ENCODE measurements around the gene PSEN1. TPM values are rescaled to one million over a fixed set of nuclear protein-coding genes. Genes with fewer than 3 reads are reported as not detected.

Gene PSEN1
- total RNA-seq, 1 experiment from 2014 or later: 55.1 TPM

DNA sequence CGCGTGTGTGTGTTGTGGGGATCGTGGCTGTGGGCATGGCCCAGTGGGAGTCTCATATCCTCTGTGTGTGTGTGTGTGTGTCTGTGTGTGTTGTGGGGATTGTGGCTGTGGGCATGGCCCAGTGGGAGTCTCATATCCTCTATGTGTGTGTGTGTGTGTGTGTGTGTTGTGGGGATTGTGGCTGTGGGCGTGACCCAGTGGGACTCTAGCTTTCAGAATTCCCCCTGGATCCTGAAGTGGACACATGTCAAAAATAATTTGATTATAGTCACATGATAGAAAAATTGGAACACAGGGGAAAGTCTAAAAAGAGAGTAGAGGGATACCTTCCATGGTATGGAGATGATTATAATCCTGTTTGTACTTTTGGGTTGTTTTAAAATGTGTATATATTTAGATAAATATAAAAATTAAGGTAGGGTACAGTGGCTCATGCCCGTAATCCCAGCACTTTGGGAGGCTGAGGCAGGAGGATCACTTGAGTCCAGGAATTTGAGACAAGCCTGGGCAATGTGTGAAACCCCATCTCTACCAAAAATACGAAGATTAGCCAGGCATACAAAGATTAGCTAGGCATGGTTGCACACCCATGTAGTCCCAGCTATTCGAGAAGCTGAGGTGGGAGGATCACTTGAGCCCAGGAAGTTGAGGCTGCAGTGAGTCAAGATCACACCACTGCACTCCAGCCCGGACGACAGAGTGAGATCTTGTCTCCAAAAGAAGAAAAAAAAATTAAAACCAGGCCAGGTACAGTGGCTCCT lies 112.0 kb downstream of the PSEN1 start:
- TF ChIP-seq, protein P1, sequence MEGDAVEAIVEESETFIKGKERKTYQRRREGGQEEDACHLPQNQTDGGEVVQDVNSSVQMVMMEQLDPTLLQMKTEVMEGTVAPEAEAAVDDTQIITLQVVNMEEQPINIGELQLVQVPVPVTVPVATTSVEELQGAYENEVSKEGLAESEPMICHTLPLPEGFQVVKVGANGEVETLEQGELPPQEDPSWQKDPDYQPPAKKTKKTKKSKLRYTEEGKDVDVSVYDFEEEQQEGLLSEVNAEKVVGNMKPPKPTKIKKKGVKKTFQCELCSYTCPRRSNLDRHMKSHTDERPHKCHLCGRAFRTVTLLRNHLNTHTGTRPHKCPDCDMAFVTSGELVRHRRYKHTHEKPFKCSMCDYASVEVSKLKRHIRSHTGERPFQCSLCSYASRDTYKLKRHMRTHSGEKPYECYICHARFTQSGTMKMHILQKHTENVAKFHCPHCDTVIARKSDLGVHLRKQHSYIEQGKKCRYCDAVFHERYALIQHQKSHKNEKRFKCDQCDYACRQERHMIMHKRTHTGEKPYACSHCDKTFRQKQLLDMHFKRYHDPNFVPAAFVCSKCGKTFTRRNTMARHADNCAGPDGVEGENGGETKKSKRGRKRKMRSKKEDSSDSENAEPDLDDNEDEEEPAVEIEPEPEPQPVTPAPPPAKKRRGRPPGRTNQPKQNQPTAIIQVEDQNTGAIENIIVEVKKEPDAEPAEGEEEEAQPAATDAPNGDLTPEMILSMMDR (IDR thresholded peaks at IDR 0.05; ENCODE audit: unreplicated experiment): no peak
- no peaks in the 10 kb centered on the region for H3K36me3 Mint-ChIP-seq (ENCODE audit: insufficient read depth, unreplicated experiment)
- ChIA-PET CTCF (interaction anchor here (0.7 kb wide), 1 partner anchor 19 kb away, joined by 3 read pairs; no protein-coding TSS in a partner anchor), POLR2A (interaction anchor here (1.2 kb wide), 1 partner anchor 8 kb away, joined by 3 read pairs; no protein-coding TSS in a partner anchor)
- intact Hi-C loops (cut with micrococcal nuclease): no loop called here
- no peak overlapping the region for H3K4me3 Mint-ChIP-seq (ENCODE audit: unreplicated experiment)
- no peaks in the 10 kb centered on the region for H3K27me3 Mint-ChIP-seq (ENCODE audit: insufficient read depth, unreplicated experiment)
- no TSS peak for BruUV-seq (replicated peaks)
- H3K4me1 Mint-ChIP-seq (ENCODE audit: insufficient read depth, unreplicated experiment): peaks cover 15% of the 10 kb centered on the region
- no peaks in the 10 kb centered on the region for H3K9me3 Mint-ChIP-seq (ENCODE audit: unreplicated experiment)
- DNase-seq (ENCODE audit: unreplicated experiment): no peak
- no peak overlapping the region for H3K27ac Mint-ChIP-seq (ENCODE audit: low read depth, unreplicated experiment)

DNA sequence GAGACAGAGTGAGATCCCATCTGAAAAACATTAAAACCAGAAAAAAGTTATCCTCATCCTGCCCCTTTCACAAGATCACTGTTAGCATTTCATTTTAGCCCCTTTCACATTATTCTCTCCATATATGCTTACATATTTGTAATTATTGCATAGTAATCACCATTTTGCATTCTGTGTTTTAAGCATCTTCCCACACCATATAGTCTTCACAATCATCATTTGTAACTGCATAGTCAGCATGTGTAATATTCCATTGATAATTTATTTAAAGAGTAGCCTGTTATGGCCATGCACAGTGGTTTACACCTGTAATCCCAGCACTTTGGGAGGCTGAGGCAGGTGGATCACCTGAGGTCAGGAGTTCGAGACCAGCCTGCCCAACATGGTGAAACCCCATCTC lies 112.8 kb downstream of the PSEN1 start:
- Mint-ChIP-seq H3K4me3 (ENCODE audit: unreplicated experiment) (no peak overlapping the region), H3K36me3 (ENCODE audit: insufficient read depth, unreplicated experiment) (no peaks in the 10 kb centered on the region), H3K27ac (ENCODE audit: low read depth, unreplicated experiment) (no peak overlapping the region), H3K9me3 (ENCODE audit: unreplicated experiment) (no peaks in the 10 kb centered on the region), H3K27me3 (ENCODE audit: insufficient read depth, unreplicated experiment) (no peaks in the 10 kb centered on the region), H3K4me1 (ENCODE audit: insufficient read depth, unreplicated experiment) (peaks cover 15% of the 10 kb centered on the region)
- CTCF ChIA-PET: no interaction called here
- DNase-seq (ENCODE audit: unreplicated experiment): no peak
- POLR2A ChIA-PET: no interaction called here
- no TSS peak for BruUV-seq (replicated peaks)
- TF ChIP-seq, protein P1 (IDR thresholded peaks at IDR 0.05; ENCODE audit: unreplicated experiment): no peak
- intact Hi-C loops (cut with micrococcal nuclease): no loop called here

- H3K9me3 Mint-ChIP-seq (ENCODE audit: unreplicated experiment): no peaks in the 10 kb centered on the region
- TF ChIP-seq, protein P1 (IDR thresholded peaks at IDR 0.05; ENCODE audit: unreplicated experiment): no peak
- POLR2A ChIA-PET: interaction anchor here (0.7 kb wide), 1 partner anchor 43 kb away, joined by 3 read pairs; no protein-coding TSS in a partner anchor
- H3K36me3 Mint-ChIP-seq (ENCODE audit: insufficient read depth, unreplicated experiment): no peaks in the 10 kb centered on the region
- no peaks in the 10 kb centered on the region for H3K27me3 Mint-ChIP-seq (ENCODE audit: insufficient read depth, unreplicated experiment)
- H3K4me1 Mint-ChIP-seq (ENCODE audit: insufficient read depth, unreplicated experiment): peaks cover 15% of the 10 kb centered on the region
- intact Hi-C loops (cut with micrococcal nuclease): no loop called here
- no peak for DNase-seq (ENCODE audit: unreplicated experiment)
- no peak overlapping the region for H3K4me3 Mint-ChIP-seq (ENCODE audit: unreplicated experiment)
- CTCF ChIA-PET: no interaction called here
- no peak overlapping the region for H3K27ac Mint-ChIP-seq (ENCODE audit: low read depth, unreplicated experiment)
- BruUV-seq (replicated peaks): no TSS peak
Measured at GRCh38 chr14:73249564-73250316, 113.4 kb downstream of the PSEN1 start.

DNA sequence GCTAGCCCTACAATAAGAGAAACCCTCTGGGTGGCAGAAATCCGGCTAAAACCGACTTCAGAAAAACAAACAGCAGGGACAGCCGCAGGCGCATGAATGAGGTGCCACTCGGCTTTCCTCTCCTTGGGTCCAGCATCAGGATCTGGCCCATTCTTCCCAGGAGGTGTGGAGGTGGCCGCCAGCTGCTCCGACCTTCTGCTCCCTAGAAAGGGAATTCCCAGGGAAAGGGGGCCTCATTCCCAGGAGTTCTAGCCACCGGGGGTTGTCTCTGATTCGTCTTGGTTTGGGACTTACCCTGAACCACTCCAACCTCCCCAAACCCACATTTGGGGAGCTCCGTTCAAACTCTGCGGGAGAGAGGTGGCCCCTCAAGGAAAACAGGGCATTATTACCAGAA lies 114.0 kb downstream of the PSEN1 start:
- H3K27me3 Mint-ChIP-seq (ENCODE audit: insufficient read depth, unreplicated experiment): no peaks in the 10 kb centered on the region
- no peak overlapping the region for H3K4me3 Mint-ChIP-seq (ENCODE audit: unreplicated experiment)
- ChIA-PET POLR2A (interaction anchor here (0.7 kb wide), 1 partner anchor 44 kb away, joined by 3 read pairs; no protein-coding TSS in a partner anchor), CTCF (no interaction called here)
- BruUV-seq (replicated peaks): no TSS peak
- no peaks in the 10 kb centered on the region for H3K36me3 Mint-ChIP-seq (ENCODE audit: insufficient read depth, unreplicated experiment)
- TF ChIP-seq, protein P1 (IDR thresholded peaks at IDR 0.05; ENCODE audit: unreplicated experiment): no peak
- DNase-seq (ENCODE audit: unreplicated experiment): no peak
- no peak overlapping the region for H3K27ac Mint-ChIP-seq (ENCODE audit: low read depth, unreplicated experiment)
- H3K4me1 Mint-ChIP-seq (ENCODE audit: insufficient read depth, unreplicated experiment): peaks cover 15% of the 10 kb centered on the region
- intact Hi-C loops (cut with micrococcal nuclease): no loop called here
- H3K9me3 Mint-ChIP-seq (ENCODE audit: unreplicated experiment): no peaks in the 10 kb centered on the region
